GM21515 (cell line): ENCODE data around the gene NHEJ1.
A peak's percentile ranks its signal among the peaks of the same experiment; 100 is the strongest.

Experiments used
- ATAC-seq: cut with Tn5 transposase; IDR thresholded peaks from one replicate; pipeline ENCODE4 v1.9.1; 2021; ENCODE audit not compliant: unreplicated experiment

Gene NHEJ1

GRCh38 chr2:219167997-219168396 is 7.4 kb upstream of the NHEJ1 start:
- ATAC-seq = no peak

- no peak for ATAC-seq
These were observed 4.7 kb upstream of the NHEJ1 start for GRCh38 chr2:219165058-219165911.

- no peak for ATAC-seq
These were observed 2.5 kb upstream of the NHEJ1 start for GRCh38 chr2:219163156-219163555.

GRCh38 chr2:219161097-219161496 is 482 bp upstream of the NHEJ1 start:
- no peak for ATAC-seq

- ATAC-seq = peak; percentile 1
These were observed 837 bp downstream of the NHEJ1 start for GRCh38 chr2:219159771-219160185.

- ATAC-seq = no peak
These were observed 2.0 kb downstream of the NHEJ1 start for GRCh38 chr2:219158586-219158985.

GRCh38 chr2:219158025-219158424 is 2.6 kb downstream of the NHEJ1 start:
- ATAC-seq = no peak

- ATAC-seq = no peak
These were observed 3.2 kb downstream of the NHEJ1 start for GRCh38 chr2:219157396-219157795.

- ATAC-seq = no peak
These were observed 5.5 kb downstream of the NHEJ1 start for GRCh38 chr2:219155054-219155644.

GRCh38 chr2:219149667-219150066 is 10.9 kb downstream of the NHEJ1 start:
- no peak for ATAC-seq

GRCh38 chr2:219142329-219142728 is 18.3 kb downstream of the NHEJ1 start:
- no peak for ATAC-seq

GRCh38 chr2:219140722-219141121 is 19.9 kb downstream of the NHEJ1 start:
- no peak for ATAC-seq

GRCh38 chr2:219133976-219134375 is 26.6 kb downstream of the NHEJ1 start:
- ATAC-seq = no peak

GRCh38 chr2:219131744-219132143 is 28.9 kb downstream of the NHEJ1 start:
- ATAC-seq = no peak

GRCh38 chr2:219131327-219131726 is 29.3 kb downstream of the NHEJ1 start:
- no peak for ATAC-seq

- no peak for ATAC-seq
These were observed 31.0 kb downstream of the NHEJ1 start for GRCh38 chr2:219129589-219129988.

- no peak for ATAC-seq
These were observed 32.2 kb downstream of the NHEJ1 start for GRCh38 chr2:219128396-219128795.

- no peak for ATAC-seq
These were observed 33.5 kb downstream of the NHEJ1 start for GRCh38 chr2:219127037-219127635.

- ATAC-seq = no peak
These were observed 34.1 kb downstream of the NHEJ1 start for GRCh38 chr2:219126555-219126954.

GRCh38 chr2:219125886-219126270 is 34.7 kb downstream of the NHEJ1 start:
- no peak for ATAC-seq

GRCh38 chr2:219125225-219125885 is 35.3 kb downstream of the NHEJ1 start:
- no peak for ATAC-seq
